Islet precursor cell (in vitro differentiated cells): ENCODE measurements around the gene TTC22.

Experiments
- DNase-seq: peaks from one replicate; pipeline ENCODE4 v3.0.0-alpha.2; 2018

TTC22 gene

GRCh38 chr1:54806931-54807611, 5.9 kb upstream of the TTC22 start:
- DNase-seq = peak; percentile 46

- no peak for DNase-seq
Observed at GRCh38 chr1:54805981-54806381, 4.9 kb upstream of the TTC22 start.

GRCh38 chr1:54805466-54805865, 4.3 kb upstream of the TTC22 start:
- peak; percentile 42 for DNase-seq

GRCh38 chr1:54804471-54805132, 3.5 kb upstream of the TTC22 start:
- peak; percentile 37 for DNase-seq

- DNase-seq = peak; percentile 60
Observed at GRCh38 chr1:54803761-54804470, 2.8 kb upstream of the TTC22 start.

- DNase-seq = no peak
Observed at GRCh38 chr1:54800041-54800898, 853 bp downstream of the TTC22 start.

GRCh38 chr1:54798769-54799641, 2.1 kb downstream of the TTC22 start:
- no peak for DNase-seq

- DNase-seq = no peak
Observed at GRCh38 chr1:54798206-54798605, 2.9 kb downstream of the TTC22 start.

GRCh38 chr1:54796902-54797301, 4.2 kb downstream of the TTC22 start:
- DNase-seq = no peak

GRCh38 chr1:54795841-54796468, 5.2 kb downstream of the TTC22 start:
- DNase-seq = no peak

- peak; percentile 65 for DNase-seq
Observed at GRCh38 chr1:54795356-54795665, 5.8 kb downstream of the TTC22 start.

GRCh38 chr1:54794451-54795355, 6.4 kb downstream of the TTC22 start:
- peak; percentile 83 for DNase-seq

GRCh38 chr1:54792686-54793282, 8.3 kb downstream of the TTC22 start:
- DNase-seq = no peak

- peak; percentile 75 for DNase-seq
Observed at GRCh38 chr1:54791880-54792522, 9.1 kb downstream of the TTC22 start.

- no peak for DNase-seq
Observed at GRCh38 chr1:54788459-54788858, 12.7 kb downstream of the TTC22 start.

GRCh38 chr1:54787604-54788003, 13.5 kb downstream of the TTC22 start:
- no peak for DNase-seq

- no peak for DNase-seq
Observed at GRCh38 chr1:54786778-54787177, 14.3 kb downstream of the TTC22 start.

GRCh38 chr1:54784066-54784465, 17.1 kb downstream of the TTC22 start:
- no peak for DNase-seq

- no peak for DNase-seq
Observed at GRCh38 chr1:54782588-54782987, 18.5 kb downstream of the TTC22 start.

GRCh38 chr1:54782156-54782555, 19.0 kb downstream of the TTC22 start:
- no peak for DNase-seq
